Measurements from ENCODE around the gene ALX4.

DNA sequence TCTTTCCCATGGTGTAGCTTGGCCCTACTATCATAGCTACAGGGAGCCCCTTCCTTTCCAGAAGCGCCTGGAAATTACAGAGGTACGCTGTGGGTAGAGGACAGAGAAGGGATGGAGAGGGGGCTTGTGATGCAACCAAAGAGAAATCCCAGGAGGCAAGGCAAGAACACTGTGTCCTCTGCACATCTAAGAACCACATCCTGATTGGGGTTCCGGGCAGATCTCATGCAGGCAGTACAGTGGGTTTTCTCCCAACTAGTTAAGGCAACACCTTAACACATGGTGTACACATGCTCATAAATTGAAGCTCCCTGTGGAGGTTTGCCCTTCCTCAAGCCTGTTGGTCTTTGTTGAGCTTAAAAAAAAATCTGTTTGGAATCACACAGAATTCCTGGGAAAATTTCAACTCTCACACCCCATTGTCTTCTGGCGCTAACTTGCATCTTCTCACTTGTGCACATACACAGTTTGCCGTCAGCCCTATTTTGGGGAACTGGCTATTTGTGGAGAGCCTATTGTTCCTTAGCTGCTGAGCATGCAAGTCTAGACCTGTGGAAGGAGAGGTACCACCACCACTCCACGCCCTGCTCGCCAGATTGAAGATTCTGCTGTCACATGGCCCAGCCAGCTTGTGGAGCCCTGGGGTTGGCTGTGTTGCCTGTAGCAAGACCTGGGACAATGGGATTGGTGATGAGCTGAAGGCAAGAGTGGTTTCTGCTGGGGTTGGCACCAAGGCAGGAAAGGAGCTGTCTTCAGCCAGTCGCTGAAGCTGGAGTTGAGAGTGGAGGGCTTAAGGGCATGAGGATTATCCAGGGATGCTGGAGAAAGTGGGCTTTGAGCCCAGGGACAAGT is 52.4 kb downstream of the ALX4 start:
- TF ChIP-seq, protein P1, sequence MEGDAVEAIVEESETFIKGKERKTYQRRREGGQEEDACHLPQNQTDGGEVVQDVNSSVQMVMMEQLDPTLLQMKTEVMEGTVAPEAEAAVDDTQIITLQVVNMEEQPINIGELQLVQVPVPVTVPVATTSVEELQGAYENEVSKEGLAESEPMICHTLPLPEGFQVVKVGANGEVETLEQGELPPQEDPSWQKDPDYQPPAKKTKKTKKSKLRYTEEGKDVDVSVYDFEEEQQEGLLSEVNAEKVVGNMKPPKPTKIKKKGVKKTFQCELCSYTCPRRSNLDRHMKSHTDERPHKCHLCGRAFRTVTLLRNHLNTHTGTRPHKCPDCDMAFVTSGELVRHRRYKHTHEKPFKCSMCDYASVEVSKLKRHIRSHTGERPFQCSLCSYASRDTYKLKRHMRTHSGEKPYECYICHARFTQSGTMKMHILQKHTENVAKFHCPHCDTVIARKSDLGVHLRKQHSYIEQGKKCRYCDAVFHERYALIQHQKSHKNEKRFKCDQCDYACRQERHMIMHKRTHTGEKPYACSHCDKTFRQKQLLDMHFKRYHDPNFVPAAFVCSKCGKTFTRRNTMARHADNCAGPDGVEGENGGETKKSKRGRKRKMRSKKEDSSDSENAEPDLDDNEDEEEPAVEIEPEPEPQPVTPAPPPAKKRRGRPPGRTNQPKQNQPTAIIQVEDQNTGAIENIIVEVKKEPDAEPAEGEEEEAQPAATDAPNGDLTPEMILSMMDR (conservative IDR thresholded peaks at IDR 0.05; ENCODE audit: low read length) = no peak
- no peak for TF ChIP-seq EZH2phosphoT487 (IDR thresholded peaks at IDR 0.05; ENCODE audit: borderline replicate concordance)

Data from Loucy (cell line).